CD8-positive, alpha-beta memory T cell (primary cell): ENCODE data around the gene ZNF276. TPM values are rescaled to one million over a fixed set of nuclear protein-coding genes. Genes with fewer than 3 reads are reported as not detected.
A peak's percentile ranks its signal among the peaks of the same experiment; 100 is the strongest.
"Not testable (repeated sequence)": the region's sequence is repeated elsewhere in the genome, so short reads cannot be mapped to it uniquely, and the experiment has no call there.

Experiments
- CTCF ChIA-PET: fragments of 350-600 bp; sonication (Branson Sonifier 250); formaldehyde crosslinking; loops from one replicate; lab custom pipeline; 2021; ENCODE audit warnings: antibody characterized with exemption; lab: Charles Lee
- POLR2A ChIA-PET: fragments of 350-600 bp; sonication (Branson Sonifier 250); formaldehyde crosslinking; loops from one replicate; lab custom pipeline; 2021; ENCODE audit warnings: antibody characterized with exemption; lab: Charles Lee
- DNase-seq, 5 donors: peaks; one replicate each; pipeline versions ENCODE4 v3.0.0 to v3.0.0-alpha.2; 2020 to 2022; ENCODE audit warnings: mixed read lengths in 1 of 5
- H3K27ac ChIP-seq: one replicate; pipeline ENCODE4 v1.7.0; 2013; ENCODE audit warnings: low read depth, mild to moderate bottlenecking, low read length, moderate library complexity
- H3K27me3 ChIP-seq: 2 replicates; pipeline ENCODE4 v1.7.0; 2013; ENCODE audit warnings: low read length, mild to moderate bottlenecking; ENCODE audit not compliant: insufficient read depth, poor library complexity, severe bottlenecking
- H3K36me3 ChIP-seq: 2 replicates; pipeline ENCODE4 v1.7.0; 2013; ENCODE audit warnings: mild to moderate bottlenecking, low read length, moderate library complexity; ENCODE audit not compliant: insufficient read depth
- H3K4me1 ChIP-seq: 2 replicates; pipeline ENCODE4 v1.7.0; 2013; ENCODE audit warnings: mild to moderate bottlenecking, low read length, moderate library complexity; ENCODE audit not compliant: insufficient read depth
- H3K4me3 ChIP-seq: 2 replicates; pipeline ENCODE4 v1.7.0; 2013; ENCODE audit warnings: mild to moderate bottlenecking, low read length
- H3K9me3 ChIP-seq: 2 replicates; pipeline ENCODE4 v1.7.0; 2013; ENCODE audit warnings: mild to moderate bottlenecking, low read length
- H3K27ac Mint-ChIP-seq, 8 donors: one replicate each; pipeline ENCODE4 v1.8.0; 2020 to 2021; ENCODE audit warnings: mixed read lengths in 8 of 8, mild to moderate bottlenecking in 6 of 8, inconsistent platforms in 3 of 8, moderate library complexity in 3 of 8
- H3K27me3 Mint-ChIP-seq, 2 donors: one replicate each; pipeline ENCODE4 v1.8.0; 2020 to 2021; ENCODE audit warnings: mixed read lengths in 2 of 2, mild to moderate bottlenecking in 1 of 2, moderate library complexity in 1 of 2
- H3K36me3 Mint-ChIP-seq, 3 donors: one replicate each; pipeline ENCODE4 v1.8.0; 2020 to 2021; ENCODE audit warnings: mixed read lengths in 3 of 3, inconsistent platforms in 1 of 3, mild to moderate bottlenecking in 1 of 3
- H3K4me1 Mint-ChIP-seq, 3 donors: one replicate each; pipeline ENCODE4 v1.8.0; 2020 to 2021; ENCODE audit warnings: mixed read lengths in 3 of 3, inconsistent platforms in 1 of 3, mild to moderate bottlenecking in 1 of 3
- H3K4me3 Mint-ChIP-seq, 7 donors: one replicate each; pipeline ENCODE4 v1.8.0; 2020 to 2021; ENCODE audit warnings: mixed read lengths in 7 of 7, mild to moderate bottlenecking in 6 of 7, moderate library complexity in 4 of 7, inconsistent platforms in 2 of 7
- H3K9me3 Mint-ChIP-seq, 5 donors: one replicate each; pipeline ENCODE4 v1.8.0; 2020 to 2022; ENCODE audit warnings: mixed read lengths in 5 of 5, mild to moderate bottlenecking in 3 of 5, moderate library complexity in 2 of 5, inconsistent platforms in 1 of 5
- polyA plus RNA-seq: library from polyadenylated mRNA; unstranded; fragments of 300-500 nt; fragmentation: Illumina TruSeq; gene quantifications from one replicate; pipeline ENCODE4 v1.2.3, GENCODE V29; 2021
- total RNA-seq, 2 experiments: library from RNA; stranded (reverse); gene quantifications; one replicate each; pipeline ENCODE4 v1.2.3, GENCODE V29; 2021

Gene ZNF276
- total and polyA plus RNA-seq, 3 experiments from 2014 or later, result 35.6 to 47.3 (median 36.6) TPM

GRCh38 chr16:89693289-89693731, 28.0 kb upstream of the ZNF276 start:
- Histone ChIP-seq H3K36me3 (peaks cover 15% of the 10 kb centered on the region), H3K9me3 (no peaks in the 10 kb centered on the region), H3K27ac (no peak overlapping the region), H3K27me3 (no peaks in the 10 kb centered on the region), H3K4me3 (no peak overlapping the region), H3K4me1 (peaks cover 14% of the 10 kb centered on the region)
- DNase-seq, result no peak
- H3K36me3 Mint-ChIP-seq, result peaks cover 0 to 48% (median 2%) of the 10 kb centered on the region in 3 donors
- CTCF ChIA-PET, result interaction anchor here (1.0 kb wide), 1 partner anchor 217 kb away, joined by 3 read pairs; no protein-coding TSS in a partner anchor
- H3K4me3 Mint-ChIP-seq, result peak overlapping the region in 1 of 7 donors; percentile 32
- no peaks in the 10 kb centered on the region for H3K27me3 Mint-ChIP-seq
- H3K27ac Mint-ChIP-seq, result peak overlapping the region in 1 of 8 donors; percentile 52
- POLR2A ChIA-PET, result no interaction called here
- H3K9me3 Mint-ChIP-seq, result no peaks in the 10 kb centered on the region
- peaks cover 4 to 24% (median 13%) of the 10 kb centered on the region in 3 donors for H3K4me1 Mint-ChIP-seq

DNA sequence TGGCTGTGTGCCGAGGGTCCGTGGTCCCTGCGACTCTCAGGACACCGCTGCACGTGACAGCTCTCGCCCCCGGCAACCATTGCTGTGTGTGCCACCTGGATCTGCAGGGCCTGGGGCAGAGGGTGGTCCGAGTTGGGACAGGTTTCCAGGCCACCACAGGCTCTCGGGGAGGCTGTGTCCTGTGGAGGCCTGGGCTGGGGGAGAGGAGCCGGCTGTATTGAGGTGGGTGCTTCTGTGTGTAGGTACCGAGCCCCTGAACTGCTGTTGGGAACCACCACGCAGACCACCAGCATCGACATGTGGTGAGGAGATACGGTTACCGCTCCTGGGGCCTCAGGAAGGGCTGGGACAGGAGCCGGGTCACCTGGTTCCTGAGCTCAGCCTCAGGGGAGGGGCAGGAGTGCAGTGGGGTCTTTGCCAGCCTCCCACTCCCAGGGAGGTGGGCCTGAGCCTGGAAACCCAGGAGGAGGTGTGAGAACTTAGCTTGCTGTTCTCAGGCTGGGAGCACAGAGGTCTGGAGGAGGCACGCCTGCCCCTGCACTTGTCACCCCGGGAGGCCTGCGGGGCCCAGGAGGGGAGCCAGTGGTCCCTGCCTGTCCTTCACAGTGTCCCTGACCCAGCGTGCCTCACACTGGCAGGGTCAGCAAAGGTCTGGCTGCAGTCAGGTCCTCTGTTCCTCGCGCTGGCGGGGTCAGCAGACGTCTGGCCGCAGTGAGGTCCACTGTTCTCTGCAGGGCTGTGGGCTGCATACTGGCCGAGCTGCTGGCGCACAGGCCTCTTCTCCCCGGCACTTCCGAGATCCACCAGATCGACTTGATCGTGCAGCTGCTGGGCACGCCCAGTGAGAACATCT, 27.2 kb upstream of the ZNF276 start:
- H3K27me3 Mint-ChIP-seq, result no peaks in the 10 kb centered on the region

GRCh38 chr16:89694784-89695085, 26.6 kb upstream of the ZNF276 start:
- H3K4me3 ChIP-seq, H3K27me3 ChIP-seq, H3K27ac ChIP-seq, H3K9me3 Mint-ChIP-seq, H3K27me3 Mint-ChIP-seq, H3K4me3 Mint-ChIP-seq, DNase-seq, POLR2A ChIA-PET, H3K9me3 ChIP-seq: not testable (repeated sequence)
- H3K4me1 ChIP-seq, result peaks cover 16% of the 10 kb centered on the region
- Mint-ChIP-seq H3K4me1 (peaks cover 8 to 25% (median 15%) of the 10 kb centered on the region in 3 donors), H3K36me3 (peaks cover 0 to 50% (median 2%) of the 10 kb centered on the region in 3 donors), H3K27ac (peak overlapping the region in 1 of 8 donors; percentile 67)
- peaks cover 10% of the 10 kb centered on the region for H3K36me3 ChIP-seq
- CTCF ChIA-PET, result interaction anchor here (1.1 to 17.8 kb wide), 2 partner anchors 93 to 106 kb away, joined by 4 to 323 read pairs; no protein-coding TSS in a partner anchor

More for the DNA sequence above, 27.2 kb upstream of the ZNF276 start:
- Mint-ChIP-seq H3K36me3 (peaks cover 0 to 49% (median 2%) of the 10 kb centered on the region in 3 donors), H3K27ac (peak overlapping the region in 3 of 8 donors; percentile 38 to 67 (median 57)), H3K4me3 (no peak overlapping the region), H3K9me3 (no peaks in the 10 kb centered on the region), H3K4me1 (peaks cover 7 to 24% (median 15%) of the 10 kb centered on the region in 3 donors)
- Histone ChIP-seq H3K9me3 (no peaks in the 10 kb centered on the region), H3K4me3 (no peak overlapping the region), H3K27ac (no peak overlapping the region), H3K4me1 (peaks cover 14% of the 10 kb centered on the region), H3K27me3 (no peaks in the 10 kb centered on the region), H3K36me3 (peaks cover 13% of the 10 kb centered on the region)
- CTCF ChIA-PET, result interaction anchor here (1.0 to 17.8 kb wide), 3 partner anchors 93 to 216 kb away, joined by 3 to 323 read pairs (median 4); no protein-coding TSS in a partner anchor
- POLR2A ChIA-PET, result no interaction called here
- DNase-seq, result no peak

GRCh38 chr16:89695086-89695874, 26.1 kb upstream of the ZNF276 start:
- ChIA-PET POLR2A (no interaction called here), CTCF (interaction anchor here (1.1 to 17.8 kb wide), 3 partner anchors 92 to 165 kb away, joined by 4 to 323 read pairs (median 111); no protein-coding TSS in a partner anchor)
- H3K27ac ChIP-seq, result no peak overlapping the region
- peaks cover 12 to 31% (median 19%) of the 10 kb centered on the region in 3 donors for H3K4me1 Mint-ChIP-seq
- no peak overlapping the region for H3K4me3 ChIP-seq
- peak overlapping the region in 4 of 8 donors; percentile 8 to 68 (median 56) for H3K27ac Mint-ChIP-seq
- H3K4me1 ChIP-seq, result peaks cover 21% of the 10 kb centered on the region
- H3K9me3 ChIP-seq, result no peaks in the 10 kb centered on the region
- peak in 1 of 5 donors; percentile 45 for DNase-seq
- peak overlapping the region in 1 of 7 donors; percentile 42 for H3K4me3 Mint-ChIP-seq
- H3K36me3 ChIP-seq, result peaks cover 10% of the 10 kb centered on the region
- no peaks in the 10 kb centered on the region for H3K27me3 Mint-ChIP-seq
- H3K9me3 Mint-ChIP-seq, result no peaks in the 10 kb centered on the region
- no peaks in the 10 kb centered on the region for H3K27me3 ChIP-seq
- H3K36me3 Mint-ChIP-seq, result peaks cover 0 to 45% (median 2%) of the 10 kb centered on the region in 3 donors

GRCh38 chr16:89695875-89696669, 25.3 kb upstream of the ZNF276 start:
- Histone ChIP-seq H3K27ac (no peak overlapping the region), H3K9me3 (no peaks in the 10 kb centered on the region), H3K36me3 (peaks cover 10% of the 10 kb centered on the region), H3K4me1 (peaks cover 27% of the 10 kb centered on the region), H3K27me3 (no peaks in the 10 kb centered on the region), H3K4me3 (no peak overlapping the region)
- peak overlapping the region in 2 of 7 donors; percentile 44 to 61 for H3K4me3 Mint-ChIP-seq
- DNase-seq, result peak in 1 of 5 donors; percentile 39
- no peaks in the 10 kb centered on the region for H3K27me3 Mint-ChIP-seq
- H3K9me3 Mint-ChIP-seq, result no peaks in the 10 kb centered on the region
- H3K27ac Mint-ChIP-seq, result peak overlapping the region in 4 of 8 donors; percentile 51 to 91 (median 70)
- ChIA-PET POLR2A (no interaction called here), CTCF (interaction anchor here (6.7 to 17.8 kb wide), 2 partner anchors 91 to 164 kb away, joined by 111 to 323 read pairs; no protein-coding TSS in a partner anchor)
- H3K36me3 Mint-ChIP-seq, result peaks cover 0 to 39% (median 0%) of the 10 kb centered on the region in 3 donors
- peaks cover 12 to 37% (median 19%) of the 10 kb centered on the region in 3 donors for H3K4me1 Mint-ChIP-seq

DNA sequence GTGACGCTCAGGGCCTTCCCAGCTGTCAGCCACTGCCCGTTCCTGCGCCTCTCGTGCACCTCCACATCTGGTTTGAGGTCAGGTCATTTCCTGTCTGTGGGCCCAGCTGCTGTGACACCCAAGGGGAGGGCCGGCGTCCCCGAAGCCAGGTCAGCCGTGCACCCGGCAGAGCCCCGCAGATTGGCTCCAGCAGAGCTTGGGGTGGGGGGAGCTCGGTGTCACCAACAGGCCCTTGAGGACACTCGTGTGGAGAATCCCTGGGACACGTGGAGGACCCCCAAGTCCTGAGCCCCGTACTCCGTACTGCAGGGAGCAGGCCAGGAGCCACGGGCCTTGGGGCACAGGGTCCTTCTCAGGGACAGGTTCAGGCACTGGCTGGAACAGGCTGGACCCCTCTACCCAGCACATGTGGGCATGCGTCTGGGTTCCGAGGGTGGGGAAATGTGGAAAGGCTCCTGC, 24.6 kb upstream of the ZNF276 start:
- Histone ChIP-seq H3K9me3 (no peaks in the 10 kb centered on the region), H3K36me3 (peaks cover 5% of the 10 kb centered on the region), H3K27ac (no peak overlapping the region), H3K4me3 (no peak overlapping the region), H3K27me3 (no peaks in the 10 kb centered on the region), H3K4me1 (peaks cover 27% of the 10 kb centered on the region)
- DNase-seq, result peak in 4 of 5 donors; percentile 20 to 72 (median 52)
- Mint-ChIP-seq H3K36me3 (peaks cover 0 to 34% (median 0%) of the 10 kb centered on the region in 3 donors), H3K9me3 (no peaks in the 10 kb centered on the region), H3K27me3 (no peaks in the 10 kb centered on the region), H3K4me3 (peak overlapping the region in 2 of 7 donors; percentile 44 to 61), H3K27ac (peak overlapping the region in 4 of 8 donors; percentile 51 to 91 (median 70)), H3K4me1 (peaks cover 12 to 37% (median 19%) of the 10 kb centered on the region in 3 donors)
- ChIA-PET CTCF (interaction anchor here (1.2 to 17.8 kb wide), 4 partner anchors 9 to 164 kb away, joined by 4 to 323 read pairs (median 58); partner anchors contain the start of gene CDK10), POLR2A (no interaction called here)

- no peak overlapping the region for H3K27ac ChIP-seq
- H3K9me3 ChIP-seq, result no peaks in the 10 kb centered on the region
- H3K36me3 ChIP-seq, result peaks cover 4% of the 10 kb centered on the region
- POLR2A ChIA-PET, result no interaction called here
- no peaks in the 10 kb centered on the region for H3K27me3 ChIP-seq
- H3K4me1 Mint-ChIP-seq, result peaks cover 14 to 39% (median 21%) of the 10 kb centered on the region in 3 donors
- no peak overlapping the region for H3K4me3 ChIP-seq
- peaks cover 0 to 29% (median 0%) of the 10 kb centered on the region in 3 donors for H3K36me3 Mint-ChIP-seq
- peak in 1 of 5 donors; percentile 44 for DNase-seq
- no peak overlapping the region for H3K4me3 Mint-ChIP-seq
- H3K27me3 Mint-ChIP-seq, result no peaks in the 10 kb centered on the region
- peaks cover 28% of the 10 kb centered on the region for H3K4me1 ChIP-seq
- no peaks in the 10 kb centered on the region for H3K9me3 Mint-ChIP-seq
- H3K27ac Mint-ChIP-seq, result peak overlapping the region in 2 of 8 donors; percentile 68 to 91
- CTCF ChIA-PET, result interaction anchor here (1.2 to 17.8 kb wide), 4 partner anchors 8 to 163 kb away, joined by 4 to 323 read pairs (median 58); partner anchors contain the start of gene CDK10
These were observed 24.1 kb upstream of the ZNF276 start for GRCh38 chr16:89697161-89697615.
